A673 (cell line): Measurements from ENCODE around the gene CAST. TPM values are rescaled to one million over a fixed set of nuclear protein-coding genes. Genes with fewer than 3 reads are reported as not detected.

Source experiments
- BruUV-seq: library from RNA; stranded (reverse); fragments of 400-500 nt; replicated peaks from 2 replicates; lab custom pipeline; 2021; lab: Mats Ljungman, UMichigan
- CTCF ChIA-PET: fragments of 300-600 bp; sonication (Branson Sonifier 250); formaldehyde crosslinking; loops from one replicate; lab custom pipeline; 2022; ENCODE audit warnings: antibody characterized with exemption; lab: Charles Lee
- POLR2A ChIA-PET: fragments of 300-600 bp; sonication (Branson Sonifier 250); formaldehyde crosslinking; loops from one replicate; lab custom pipeline; 2022; ENCODE audit warnings: antibody characterized with exemption; ENCODE audit not compliant: low non-redundant PET; lab: Charles Lee
- DNase-seq: peaks from one replicate; pipeline ENCODE4 v3.0.0-alpha.2; 2015; ENCODE audit warnings: low spot score
- H3K27ac ChIP-seq: fragments of 200-600 bp; sonication (generic); 2 replicates; pipeline ENCODE4 v1.5.1; 2016; ENCODE audit warnings: mixed run types, low read depth, mild to moderate bottlenecking, mixed read lengths, antibody characterized with exemption, low read length; ENCODE audit not compliant: poor library complexity, severe bottlenecking
- H3K27me3 ChIP-seq: fragments of 200-600 bp; sonication (generic); replicated peaks from 2 replicates; pipeline ENCODE4 v1.6.1; 2017; ENCODE audit warnings: mixed run types, low read depth, mild to moderate bottlenecking, mixed read lengths, antibody characterized with exemption, low read length; ENCODE audit not compliant: insufficient read depth, poor library complexity
- H3K36me3 ChIP-seq: fragments of 200-600 bp; sonication (generic); 2 replicates; pipeline ENCODE4 v1.6.1; 2016; ENCODE audit warnings: mixed run types, mild to moderate bottlenecking, mixed read lengths, antibody characterized with exemption, low read length; ENCODE audit not compliant: insufficient read depth, poor library complexity, severe bottlenecking
- H3K4me1 ChIP-seq: fragments of 200-600 bp; sonication (generic); 2 replicates; pipeline ENCODE4 v1.6.1; 2017; ENCODE audit warnings: mixed run types, mild to moderate bottlenecking, mixed read lengths, antibody characterized with exemption, low read length; ENCODE audit not compliant: insufficient read depth, poor library complexity, severe bottlenecking
- H3K4me3 ChIP-seq: fragments of 200-600 bp; sonication (generic); 2 replicates; pipeline ENCODE4 v1.5.1; 2016; ENCODE audit warnings: low read depth, mixed run types, mild to moderate bottlenecking, mixed read lengths, low read length; ENCODE audit not compliant: poor library complexity, severe bottlenecking
- H3K9me3 ChIP-seq: fragments of 200-600 bp; sonication (generic); 2 replicates; pipeline ENCODE4 v1.6.1; 2016; ENCODE audit warnings: mixed run types, low read depth, mild to moderate bottlenecking, mixed read lengths, antibody characterized with exemption, low read length; ENCODE audit not compliant: poor library complexity, severe bottlenecking
- CTCF ChIP-seq: fragments of 300-800, 200-600 bp; sonication (generic); conservative IDR thresholded peaks from 2 replicates; pipeline ENCODE4 v1.5.1; 2017; ENCODE audit warnings: low read depth, mild to moderate bottlenecking, antibody characterized with exemption, low read length, moderate library complexity, mixed read lengths
- EZH2 ChIP-seq: fragments of 200-600 bp; sonication (generic); IDR thresholded peaks from 2 replicates; pipeline ENCODE4 v1.6.1; 2017; ENCODE audit warnings: borderline replicate concordance, low read depth, mild to moderate bottlenecking, mixed read lengths, antibody characterized with exemption, low read length; ENCODE audit not compliant: poor library complexity, severe bottlenecking
- intact Hi-C: fragments of 100-400 bp; cut with micrococcal nuclease; formaldehyde crosslinking; loops from one replicate; pipeline ENCODE4 v1.10.0; 2022; ENCODE audit not compliant: unreplicated experiment
- total RNA-seq: library from RNA; stranded (reverse); gene quantifications from 2 replicates; pipeline ENCODE4 v1.2.3, GENCODE V29; 2021

CAST gene
- total RNA-seq, 1 experiment from 2014 or later = 66.8 TPM

GRCh38 chr5:96720408-96720807 is 58.2 kb downstream of the CAST start:
- ChIA-PET CTCF (no interaction called here), POLR2A (interaction anchor here (0.6 kb wide), 1 partner anchor 127 kb away, joined by 3 read pairs; no protein-coding TSS in a partner anchor)
- TF ChIP-seq EZH2 (no peak), CTCF (peak; percentile 25; the same call in 1 of the 2 replicates)
- Histone ChIP-seq H3K36me3 (no peaks in the 10 kb centered on the region), H3K4me1 (peaks cover 17% of the 10 kb centered on the region), H3K27me3 (no peaks in the 10 kb centered on the region), H3K27ac (no peak overlapping the region), H3K4me3 (no peak overlapping the region), H3K9me3 (no peaks in the 10 kb centered on the region)
- intact Hi-C loops = loop anchor here (10.0 kb wide), 1 partner anchor 376 kb away; no protein-coding TSS in a partner anchor
- DNase-seq = no peak
- no TSS peak for BruUV-seq

GRCh38 chr5:96721351-96721977 is 59.3 kb downstream of the CAST start:
- H3K27ac ChIP-seq = no peak overlapping the region
- peaks cover 11% of the 10 kb centered on the region for H3K4me1 ChIP-seq
- no TSS peak for BruUV-seq
- DNase-seq = no peak
- no peaks in the 10 kb centered on the region for H3K9me3 ChIP-seq
- CTCF ChIA-PET = interaction anchor here (0.6 kb wide), 1 partner anchor 107 kb away, joined by 4 read pairs; no protein-coding TSS in a partner anchor
- H3K4me3 ChIP-seq = no peak overlapping the region
- H3K36me3 ChIP-seq = no peaks in the 10 kb centered on the region
- no peaks in the 10 kb centered on the region for H3K27me3 ChIP-seq
- intact Hi-C loops = loop anchor here (10.0 kb wide), 1 partner anchor 377 kb away; no protein-coding TSS in a partner anchor
- POLR2A ChIA-PET = no interaction called here
- TF ChIP-seq CTCF (no peak), EZH2 (no peak)

DNA sequence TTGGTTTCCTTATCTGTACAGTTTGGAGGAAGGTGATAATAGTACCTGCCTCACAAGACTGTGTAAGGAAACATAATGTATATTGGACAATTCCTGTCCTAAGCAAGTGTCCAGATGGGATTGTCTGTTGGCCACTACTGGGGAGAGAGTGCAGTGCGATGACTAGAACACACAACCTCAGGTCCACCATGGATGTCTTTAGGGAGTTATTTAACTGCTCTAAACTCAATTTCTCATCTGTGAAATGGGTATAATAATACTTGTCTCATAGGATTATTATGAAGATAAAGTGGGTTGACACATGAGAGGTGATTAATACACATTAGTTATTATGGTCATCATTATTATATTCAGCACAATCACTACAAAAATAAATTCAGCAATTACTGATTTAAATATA is 63.1 kb downstream of the CAST start:
- POLR2A ChIA-PET = no interaction called here
- Histone ChIP-seq H3K4me1 (peaks cover 6% of the 10 kb centered on the region), H3K9me3 (no peaks in the 10 kb centered on the region), H3K27ac (no peak overlapping the region), H3K4me3 (no peak overlapping the region), H3K27me3 (no peaks in the 10 kb centered on the region), H3K36me3 (no peaks in the 10 kb centered on the region)
- intact Hi-C loops = loop anchor here (5.0 to 10.0 kb wide), 2 partner anchors 113 to 380 kb away; no protein-coding TSS in a partner anchor
- CTCF ChIA-PET = no interaction called here
- DNase-seq = no peak
- TF ChIP-seq EZH2 = no peak
- TF ChIP-seq CTCF = no peak
- no TSS peak for BruUV-seq
